Lung (tissue), 12 donors: Measurements from ENCODE around the gene JAK3. TPM values are rescaled to one million over a fixed set of nuclear protein-coding genes. Genes with fewer than 3 reads are reported as not detected.

ENCODE experiments used
- ATAC-seq: fragments of 200-7000 bp; cut with Tn5 transposase; one replicate; pipeline ENCODE4 v1.9.1; 2020; ENCODE audit warnings: moderate number of reproducible peaks; ENCODE audit not compliant: insufficient read depth, low FRiP score
- DNase-seq, 3 donors: peaks; one replicate each; pipeline ENCODE4 v3.0.0-alpha.2; 2013 to 2017
- H3K27ac ChIP-seq, 2 donors: one replicate each; pipeline ENCODE4 v1.5.1; 2013; ENCODE audit warnings: mild to moderate bottlenecking in 2 of 2, moderate library complexity in 2 of 2, control low read depth in 1 of 2, inconsistent platforms in 1 of 2, low read depth in 1 of 2, low read length in 1 of 2
- H3K27me3 ChIP-seq, 3 donors: one replicate each; pipeline ENCODE4 v1.5.1; 2013; ENCODE audit warnings: low read length in 2 of 3; ENCODE audit not compliant: control insufficient read depth in 3 of 3, insufficient read depth in 3 of 3
- H3K36me3 ChIP-seq, 4 donors: one replicate each; pipeline ENCODE4 v1.5.1; 2013; ENCODE audit warnings: low read length in 4 of 4, mild to moderate bottlenecking in 1 of 4, moderate library complexity in 1 of 4; ENCODE audit not compliant: control insufficient read depth in 4 of 4, insufficient read depth in 4 of 4
- H3K4me1 ChIP-seq, 5 donors: one replicate each; pipeline ENCODE4 v1.5.1; 2013; ENCODE audit warnings: low read length in 5 of 5, mild to moderate bottlenecking in 2 of 5, moderate library complexity in 1 of 5; ENCODE audit not compliant: control insufficient read depth in 5 of 5, insufficient read depth in 5 of 5
- H3K4me3 ChIP-seq: one replicate; pipeline ENCODE4 v1.5.1; 2013; ENCODE audit warnings: mild to moderate bottlenecking, control low read depth, moderate library complexity
- H3K9ac ChIP-seq, 2 donors: one replicate each; pipeline ENCODE4 v1.5.1; 2013; ENCODE audit warnings: low read length in 2 of 2, control low read depth in 1 of 2; ENCODE audit not compliant: insufficient read depth in 1 of 2
- H3K9me3 ChIP-seq, 4 donors: one replicate each; pipeline ENCODE4 v1.5.1; 2013; ENCODE audit warnings: low read length in 3 of 4, mild to moderate bottlenecking in 1 of 4, moderate library complexity in 1 of 4; ENCODE audit not compliant: control insufficient read depth in 4 of 4, insufficient read depth in 3 of 4
- WGBS, 2 donors: extraction: QIAGEN DNeasy Blood & Tissue Kit; methylation state at CpG; one replicate each; pipeline ENCODE4 v1.1.7; 2013; 5-methylcytosine and 5-hydroxymethylcytosine counted together
- polyA plus RNA-seq, 2 donors: library from polyadenylated mRNA; stranded (reverse); fragments of 200-250 nt; gene quantifications; one replicate each; pipeline ENCODE4 v1.2.1, GENCODE V29; 2013
- total RNA-seq, 2 donors: library from RNA; depleted of rRNA in 1 of 2; stranded (reverse); fragments of >200 nt in 1 of 2; gene quantifications; one replicate each; pipeline ENCODE4 v1.2.1, GENCODE V29; 2014 to 2021
- TF ChIP-seq, protein P1 (sequence below): IDR thresholded peaks from 2 replicates; pipeline ENCODE4 v1.5.1; 2012; ENCODE audit warnings: mild to moderate bottlenecking; ENCODE audit errors: control extremely low read depth, extremely low read depth
- donor health status: control.
- donor health status: control.
- donor health status: Bipolar disorder and iron deficiency.
- donor health status: healthy.
- donor health status: DM: yes; HTN: yes; CAD: no.

Gene JAK3
- total and polyA plus RNA-seq, 4 donors, result 5.2 to 32.5 (median 18.0) TPM

- 86 to 92% methylated on average over 8 of the region's 8 CpGs for WGBS, 2 donors
- no peak overlapping the region for H3K27ac ChIP-seq
- H3K27me3 ChIP-seq, result peaks cover 0 to 16% (median 5%) of the 10 kb centered on the region in 3 donors
- no peaks in the 10 kb centered on the region for H3K4me1 ChIP-seq
- no peak overlapping the region for H3K4me3 ChIP-seq
- peaks cover 0 to 16% (median 0%) of the 10 kb centered on the region in 4 donors for H3K36me3 ChIP-seq
- TF ChIP-seq, protein P1, sequence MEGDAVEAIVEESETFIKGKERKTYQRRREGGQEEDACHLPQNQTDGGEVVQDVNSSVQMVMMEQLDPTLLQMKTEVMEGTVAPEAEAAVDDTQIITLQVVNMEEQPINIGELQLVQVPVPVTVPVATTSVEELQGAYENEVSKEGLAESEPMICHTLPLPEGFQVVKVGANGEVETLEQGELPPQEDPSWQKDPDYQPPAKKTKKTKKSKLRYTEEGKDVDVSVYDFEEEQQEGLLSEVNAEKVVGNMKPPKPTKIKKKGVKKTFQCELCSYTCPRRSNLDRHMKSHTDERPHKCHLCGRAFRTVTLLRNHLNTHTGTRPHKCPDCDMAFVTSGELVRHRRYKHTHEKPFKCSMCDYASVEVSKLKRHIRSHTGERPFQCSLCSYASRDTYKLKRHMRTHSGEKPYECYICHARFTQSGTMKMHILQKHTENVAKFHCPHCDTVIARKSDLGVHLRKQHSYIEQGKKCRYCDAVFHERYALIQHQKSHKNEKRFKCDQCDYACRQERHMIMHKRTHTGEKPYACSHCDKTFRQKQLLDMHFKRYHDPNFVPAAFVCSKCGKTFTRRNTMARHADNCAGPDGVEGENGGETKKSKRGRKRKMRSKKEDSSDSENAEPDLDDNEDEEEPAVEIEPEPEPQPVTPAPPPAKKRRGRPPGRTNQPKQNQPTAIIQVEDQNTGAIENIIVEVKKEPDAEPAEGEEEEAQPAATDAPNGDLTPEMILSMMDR, result no peak
- H3K9ac ChIP-seq, result no peak overlapping the region
- no peak for DNase-seq
- ATAC-seq, result no peak
- peaks cover 0 to under 1% (median 0%) of the 10 kb centered on the region in 4 donors for H3K9me3 ChIP-seq
These were observed 12.4 kb downstream of the JAK3 start for GRCh38 chr19:17835182-17836006.

GRCh38 chr19:17834350-17835181 lies 13.2 kb downstream of the JAK3 start:
- Histone ChIP-seq H3K36me3 (peaks cover 0 to 20% (median 0%) of the 10 kb centered on the region in 4 donors), H3K27me3 (peaks cover 0 to 21% (median 5%) of the 10 kb centered on the region in 3 donors), H3K4me1 (peaks cover 0 to 3% (median 0%) of the 10 kb centered on the region in 5 donors), H3K27ac (no peak overlapping the region), H3K4me3 (no peak overlapping the region), H3K9me3 (peaks cover 0 to 2% (median 0%) of the 10 kb centered on the region in 4 donors), H3K9ac (no peak overlapping the region)
- TF ChIP-seq, protein P1, result no peak
- whole genome bisulfite sequencing, 2 donors, result 78 to 89% methylated on average over 27 of the region's 27 CpGs
- ATAC-seq (no peak), DNase-seq (no peak)

DNA sequence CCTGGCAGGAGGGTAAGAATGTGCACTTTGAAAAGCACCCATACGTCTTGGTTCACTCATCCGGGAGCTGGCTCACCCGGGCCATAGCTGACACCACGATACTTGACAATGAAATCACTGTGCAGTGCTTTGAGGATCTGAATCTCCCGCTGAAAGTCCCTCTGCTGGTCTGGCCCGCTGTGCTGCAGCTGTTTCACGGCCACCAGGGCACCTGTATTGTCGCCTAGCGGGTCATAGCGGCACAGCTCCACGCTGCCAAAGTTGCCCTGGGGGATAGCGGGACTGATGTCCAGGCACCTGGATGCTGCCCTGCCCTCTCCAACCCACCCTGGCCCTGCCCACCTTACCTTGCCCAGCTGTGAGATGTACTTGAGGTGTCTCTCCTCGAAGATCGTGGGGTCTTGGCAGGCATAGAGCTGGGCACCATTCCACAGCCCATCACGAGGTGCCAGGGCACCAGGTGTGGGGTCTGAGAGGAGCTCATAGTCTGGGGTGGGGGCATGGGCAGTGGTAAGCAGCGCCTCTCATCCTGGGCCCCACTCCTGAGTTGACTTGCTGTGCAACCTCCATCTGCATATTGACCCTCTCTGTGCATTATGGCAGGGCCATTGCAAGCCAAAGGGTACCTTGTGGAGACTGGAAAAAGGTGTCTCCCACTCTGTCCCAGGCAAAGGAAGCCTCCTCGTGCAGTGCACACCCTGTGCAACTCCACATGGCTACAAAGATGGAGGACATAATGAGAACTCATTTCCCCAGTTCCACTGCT lies 15.2 kb downstream of the JAK3 start:
- Histone ChIP-seq H3K27ac (no peak overlapping the region), H3K4me1 (peaks cover 0 to 3% (median 0%) of the 10 kb centered on the region in 5 donors), H3K27me3 (peaks cover 0 to 22% (median 5%) of the 10 kb centered on the region in 3 donors), H3K9me3 (peaks cover 0 to 2% (median 0%) of the 10 kb centered on the region in 4 donors), H3K9ac (no peak overlapping the region), H3K36me3 (peaks cover 0 to 15% (median 0%) of the 10 kb centered on the region in 4 donors), H3K4me3 (no peak overlapping the region)
- TF ChIP-seq, protein P1, result no peak
- 89 to 92% methylated on average over 17 of the region's 17 CpGs for WGBS, 2 donors
- DNase-seq (no peak), ATAC-seq (no peak)
